SK-N-SH (cell line): ENCODE data around the gene CCDC61.

Experiments
- EP300 ChIP-seq, 2 experiments: IDR thresholded peaks; 2 replicates each; pipeline versions ENCODE4 v1.4.0 to v1.6.1; 2012; ENCODE audit warnings: borderline replicate concordance in 1 of 2, low read depth in 1 of 2, low read length in 1 of 2
- FOSL2 ChIP-seq: IDR thresholded peaks from 2 replicates; pipeline ENCODE4 v1.4.0; 2012; ENCODE audit warnings: low read depth, mild to moderate bottlenecking, moderate library complexity, borderline replicate concordance
- FOXM1 ChIP-seq: IDR thresholded peaks from 2 replicates; pipeline ENCODE4 v1.4.0; 2012; ENCODE audit warnings: low read depth, mild to moderate bottlenecking
- JUND ChIP-seq: IDR thresholded peaks from 2 replicates; pipeline ENCODE4 v1.4.0; 2012
- POLR2AphosphoS5 ChIP-seq: IDR thresholded peaks from 2 replicates; pipeline ENCODE4 v1.6.1; 2012; ENCODE audit warnings: low read depth, low read length
- TAF1 ChIP-seq: IDR thresholded peaks from 2 replicates; pipeline ENCODE4 v1.6.1; 2012; ENCODE audit warnings: low read depth, mild to moderate bottlenecking, low read length, moderate library complexity, borderline replicate concordance
- YY1 ChIP-seq: IDR thresholded peaks from 2 replicates; pipeline ENCODE4 v1.4.0; 2012; ENCODE audit warnings: low read depth, mild to moderate bottlenecking
- TF ChIP-seq, protein P1 (sequence below): IDR thresholded peaks from 2 replicates; pipeline ENCODE4 v1.4.0; 2012; ENCODE audit warnings: low read depth, borderline replicate concordance
- TF ChIP-seq, protein P2 (sequence below): fragments of 200-600 bp; sonication (generic); IDR thresholded peaks from 2 replicates; pipeline ENCODE4 v1.6.1; 2017; ENCODE audit warnings: antibody characterized with exemption, mild to moderate bottlenecking, moderate library complexity
- TF ChIP-seq, protein P3 (sequence below): IDR thresholded peaks from 2 replicates; pipeline ENCODE4 v1.6.1; 2012; ENCODE audit warnings: mild to moderate bottlenecking, low read depth, low read length, moderate library complexity
- TF ChIP-seq, protein P4 (sequence below): IDR thresholded peaks from 2 replicates; pipeline ENCODE4 v1.4.0; 2012; ENCODE audit warnings: low read depth

DNA sequence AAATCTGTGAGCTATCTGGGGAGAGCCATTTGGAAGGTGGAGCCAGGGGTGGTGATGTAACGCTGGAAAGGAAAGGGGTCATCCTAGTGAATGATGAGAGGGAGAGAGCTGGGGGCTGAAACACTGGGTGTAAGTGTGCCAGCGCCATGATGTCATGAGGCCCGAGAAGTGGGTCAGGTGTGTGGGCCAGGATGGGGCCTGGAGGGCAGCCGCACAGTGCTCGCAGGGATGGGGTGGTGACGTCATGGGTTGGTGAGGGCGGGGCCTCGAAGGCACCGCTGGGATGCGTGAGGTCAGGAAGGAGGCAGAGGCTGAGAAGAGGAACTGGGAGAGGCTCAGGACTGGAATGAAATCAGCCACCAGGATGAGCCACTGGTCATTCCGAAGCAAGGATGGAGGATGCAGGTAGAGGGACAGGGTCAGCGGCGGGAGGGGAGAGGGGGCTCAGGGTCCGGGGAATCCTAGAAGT, 4.4 kb downstream of the CCDC61 start:
- TF ChIP-seq, protein P1, sequence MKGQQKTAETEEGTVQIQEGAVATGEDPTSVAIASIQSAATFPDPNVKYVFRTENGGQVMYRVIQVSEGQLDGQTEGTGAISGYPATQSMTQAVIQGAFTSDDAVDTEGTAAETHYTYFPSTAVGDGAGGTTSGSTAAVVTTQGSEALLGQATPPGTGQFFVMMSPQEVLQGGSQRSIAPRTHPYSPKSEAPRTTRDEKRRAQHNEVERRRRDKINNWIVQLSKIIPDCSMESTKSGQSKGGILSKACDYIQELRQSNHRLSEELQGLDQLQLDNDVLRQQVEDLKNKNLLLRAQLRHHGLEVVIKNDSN, result no peak
- TF ChIP-seq, protein P2, sequence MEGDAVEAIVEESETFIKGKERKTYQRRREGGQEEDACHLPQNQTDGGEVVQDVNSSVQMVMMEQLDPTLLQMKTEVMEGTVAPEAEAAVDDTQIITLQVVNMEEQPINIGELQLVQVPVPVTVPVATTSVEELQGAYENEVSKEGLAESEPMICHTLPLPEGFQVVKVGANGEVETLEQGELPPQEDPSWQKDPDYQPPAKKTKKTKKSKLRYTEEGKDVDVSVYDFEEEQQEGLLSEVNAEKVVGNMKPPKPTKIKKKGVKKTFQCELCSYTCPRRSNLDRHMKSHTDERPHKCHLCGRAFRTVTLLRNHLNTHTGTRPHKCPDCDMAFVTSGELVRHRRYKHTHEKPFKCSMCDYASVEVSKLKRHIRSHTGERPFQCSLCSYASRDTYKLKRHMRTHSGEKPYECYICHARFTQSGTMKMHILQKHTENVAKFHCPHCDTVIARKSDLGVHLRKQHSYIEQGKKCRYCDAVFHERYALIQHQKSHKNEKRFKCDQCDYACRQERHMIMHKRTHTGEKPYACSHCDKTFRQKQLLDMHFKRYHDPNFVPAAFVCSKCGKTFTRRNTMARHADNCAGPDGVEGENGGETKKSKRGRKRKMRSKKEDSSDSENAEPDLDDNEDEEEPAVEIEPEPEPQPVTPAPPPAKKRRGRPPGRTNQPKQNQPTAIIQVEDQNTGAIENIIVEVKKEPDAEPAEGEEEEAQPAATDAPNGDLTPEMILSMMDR, result no peak
- TF ChIP-seq TAF1 (no peak), EP300 (IDR thresholded peaks at IDR 0.05; ENCODE audit: borderline replicate concordance in 1 of 2, low read depth in 1 of 2, low read length in 1 of 2) (no peak), POLR2AphosphoS5 (no peak), FOSL2 (no peak), JUND (no peak), FOXM1 (no peak), YY1 (no peak)
- TF ChIP-seq, protein P3, sequence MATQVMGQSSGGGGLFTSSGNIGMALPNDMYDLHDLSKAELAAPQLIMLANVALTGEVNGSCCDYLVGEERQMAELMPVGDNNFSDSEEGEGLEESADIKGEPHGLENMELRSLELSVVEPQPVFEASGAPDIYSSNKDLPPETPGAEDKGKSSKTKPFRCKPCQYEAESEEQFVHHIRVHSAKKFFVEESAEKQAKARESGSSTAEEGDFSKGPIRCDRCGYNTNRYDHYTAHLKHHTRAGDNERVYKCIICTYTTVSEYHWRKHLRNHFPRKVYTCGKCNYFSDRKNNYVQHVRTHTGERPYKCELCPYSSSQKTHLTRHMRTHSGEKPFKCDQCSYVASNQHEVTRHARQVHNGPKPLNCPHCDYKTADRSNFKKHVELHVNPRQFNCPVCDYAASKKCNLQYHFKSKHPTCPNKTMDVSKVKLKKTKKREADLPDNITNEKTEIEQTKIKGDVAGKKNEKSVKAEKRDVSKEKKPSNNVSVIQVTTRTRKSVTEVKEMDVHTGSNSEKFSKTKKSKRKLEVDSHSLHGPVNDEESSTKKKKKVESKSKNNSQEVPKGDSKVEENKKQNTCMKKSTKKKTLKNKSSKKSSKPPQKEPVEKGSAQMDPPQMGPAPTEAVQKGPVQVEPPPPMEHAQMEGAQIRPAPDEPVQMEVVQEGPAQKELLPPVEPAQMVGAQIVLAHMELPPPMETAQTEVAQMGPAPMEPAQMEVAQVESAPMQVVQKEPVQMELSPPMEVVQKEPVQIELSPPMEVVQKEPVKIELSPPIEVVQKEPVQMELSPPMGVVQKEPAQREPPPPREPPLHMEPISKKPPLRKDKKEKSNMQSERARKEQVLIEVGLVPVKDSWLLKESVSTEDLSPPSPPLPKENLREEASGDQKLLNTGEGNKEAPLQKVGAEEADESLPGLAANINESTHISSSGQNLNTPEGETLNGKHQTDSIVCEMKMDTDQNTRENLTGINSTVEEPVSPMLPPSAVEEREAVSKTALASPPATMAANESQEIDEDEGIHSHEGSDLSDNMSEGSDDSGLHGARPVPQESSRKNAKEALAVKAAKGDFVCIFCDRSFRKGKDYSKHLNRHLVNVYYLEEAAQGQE, result no peak
- TF ChIP-seq, protein P4, sequence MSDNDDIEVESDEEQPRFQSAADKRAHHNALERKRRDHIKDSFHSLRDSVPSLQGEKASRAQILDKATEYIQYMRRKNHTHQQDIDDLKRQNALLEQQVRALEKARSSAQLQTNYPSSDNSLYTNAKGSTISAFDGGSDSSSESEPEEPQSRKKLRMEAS, result no peak
